Heart left ventricle (tissue), 13 donors: ENCODE data around the gene WNT7B.

Source experiments
- POLR2A ChIP-seq, 2 donors: fragments of 450-650 bp; IDR thresholded peaks; one replicate each; pipeline ENCODE4 v1.6.1; 2017; ENCODE audit warnings: antibody characterized with exemption in 2 of 2, mild to moderate bottlenecking in 2 of 2, moderate library complexity in 2 of 2
- TF ChIP-seq, protein P1 (sequence below), 12 donors: fragments of 200-600 bp; sonication (generic) in 4 of 12; IDR thresholded peaks; one replicate each; pipeline versions ENCODE4 v1.5.0 to v1.8.0; 2018 to 2022; ENCODE audit warnings: antibody characterized with exemption in 12 of 12, mild to moderate bottlenecking in 5 of 12
- donor health status: ischemic (EF 13 %, LVEDD 7.1; RV severe dilation, severe dysfunction).
- donor health status: DM: no; HTN: yes; CAD: no.
- donor health status: DM: no; HTN: no; CAD: no.
- donor health status: ischemic (EF 25% LVEDD 6.9; RV normal size, moderate dysfunction).
- donor health status: ischemic (EF 25% LVEDD 5.7; RV mildly dilated, moderate dysfunction).
- donor health status: ischemic (EF 35%, LVEDD 5.7; RV mildly dilated, moderate dysfunction).
- donor health status: nonischemic (EF 11% LVEDD 7.7; RV severe dilation, severe dysfunction).
- donor health status: DM: yes; HTN: yes; CAD: no.
- donor health status: PGD.
- donor health status: ischemic (EF 29% LVEDD 5.4; RV normal size, mild dysfunction).
- donor health status: nonischemic (EF 23%, LVEDD 6.1; RV moderate dilation, normal function).

DNA sequence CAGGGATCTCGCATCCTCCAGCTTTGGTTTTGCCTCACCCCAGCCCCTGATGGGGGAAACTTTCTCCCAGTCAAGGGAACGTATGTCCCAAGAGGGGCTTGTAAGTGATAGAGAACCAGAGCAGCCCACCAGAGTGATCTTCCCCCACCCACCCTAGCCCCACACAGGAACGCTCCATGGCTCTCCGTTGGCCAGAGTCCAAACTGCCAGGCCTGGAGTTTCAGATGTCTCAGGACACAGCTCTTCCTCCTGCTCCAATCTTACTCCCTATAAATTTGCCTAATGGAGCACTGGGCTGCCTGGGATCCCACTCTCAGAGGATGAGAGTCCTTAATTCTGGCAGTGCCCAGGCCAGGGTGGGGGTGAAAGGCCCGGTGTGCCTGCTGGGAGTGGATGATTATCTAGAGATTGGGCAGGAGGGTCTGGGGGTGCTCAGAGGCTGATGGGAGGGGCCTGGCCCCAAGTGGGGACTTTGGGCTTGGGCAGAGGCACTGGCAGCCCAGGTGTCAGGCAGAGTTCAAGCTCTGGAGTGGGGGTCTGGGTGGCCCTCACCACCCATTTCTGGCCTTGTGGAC is 79.9 kb downstream of the WNT7B start:
- TF ChIP-seq, protein P1, sequence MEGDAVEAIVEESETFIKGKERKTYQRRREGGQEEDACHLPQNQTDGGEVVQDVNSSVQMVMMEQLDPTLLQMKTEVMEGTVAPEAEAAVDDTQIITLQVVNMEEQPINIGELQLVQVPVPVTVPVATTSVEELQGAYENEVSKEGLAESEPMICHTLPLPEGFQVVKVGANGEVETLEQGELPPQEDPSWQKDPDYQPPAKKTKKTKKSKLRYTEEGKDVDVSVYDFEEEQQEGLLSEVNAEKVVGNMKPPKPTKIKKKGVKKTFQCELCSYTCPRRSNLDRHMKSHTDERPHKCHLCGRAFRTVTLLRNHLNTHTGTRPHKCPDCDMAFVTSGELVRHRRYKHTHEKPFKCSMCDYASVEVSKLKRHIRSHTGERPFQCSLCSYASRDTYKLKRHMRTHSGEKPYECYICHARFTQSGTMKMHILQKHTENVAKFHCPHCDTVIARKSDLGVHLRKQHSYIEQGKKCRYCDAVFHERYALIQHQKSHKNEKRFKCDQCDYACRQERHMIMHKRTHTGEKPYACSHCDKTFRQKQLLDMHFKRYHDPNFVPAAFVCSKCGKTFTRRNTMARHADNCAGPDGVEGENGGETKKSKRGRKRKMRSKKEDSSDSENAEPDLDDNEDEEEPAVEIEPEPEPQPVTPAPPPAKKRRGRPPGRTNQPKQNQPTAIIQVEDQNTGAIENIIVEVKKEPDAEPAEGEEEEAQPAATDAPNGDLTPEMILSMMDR (IDR thresholded peaks at IDR 0.05): no peak
- TF ChIP-seq POLR2A (IDR thresholded peaks at IDR 0.05): no peak
